Endothelial cell (in vitro differentiated cells): Measurements from ENCODE around the gene LLPH. TPM values are rescaled to one million over a fixed set of nuclear protein-coding genes. Genes with fewer than 3 reads are reported as not detected.
A peak's percentile ranks its signal among the peaks of the same experiment; 100 is the strongest.

Source experiments
- DNase-seq: peaks from one replicate; pipeline ENCODE4 v3.0.0; 2021; ENCODE audit warnings: low spot score
- H3K27ac Mint-ChIP-seq: one replicate; pipeline ENCODE4 v1.8.0; 2021; ENCODE audit warnings: mixed read lengths, inconsistent platforms; ENCODE audit not compliant: unreplicated experiment
- H3K27me3 Mint-ChIP-seq: one replicate; pipeline ENCODE4 v1.8.0; 2021; ENCODE audit warnings: mild to moderate bottlenecking, moderate library complexity, mixed read lengths, inconsistent platforms; ENCODE audit not compliant: unreplicated experiment
- H3K36me3 Mint-ChIP-seq: one replicate; pipeline ENCODE4 v1.8.0; 2021; ENCODE audit warnings: mild to moderate bottlenecking, low read depth, mixed read lengths, inconsistent platforms; ENCODE audit not compliant: unreplicated experiment
- H3K4me1 Mint-ChIP-seq: one replicate; pipeline ENCODE4 v1.8.0; 2021; ENCODE audit warnings: mild to moderate bottlenecking, mixed read lengths, inconsistent platforms; ENCODE audit not compliant: unreplicated experiment
- H3K4me3 Mint-ChIP-seq: one replicate; pipeline ENCODE4 v1.8.0; 2021; ENCODE audit warnings: mild to moderate bottlenecking, mixed read lengths, inconsistent platforms; ENCODE audit not compliant: unreplicated experiment
- H3K9me3 Mint-ChIP-seq: one replicate; pipeline ENCODE4 v1.8.0; 2021; ENCODE audit warnings: mixed read lengths, inconsistent platforms; ENCODE audit not compliant: unreplicated experiment
- total RNA-seq: library from RNA; stranded (reverse); fragmentation: NEBNext Ultra II Directional; extraction: Animal tissue kit (Norgen Biotek cat#: 25700); gene quantifications from one replicate; pipeline ENCODE4 v1.2.1, GENCODE V29; 2021; ENCODE audit not compliant: unreplicated experiment
- TF ChIP-seq, protein P1 (sequence below): fragments of 200-600 bp; sonication (generic); IDR thresholded peaks from one replicate; pipeline ENCODE4 v1.5.0; 2021; ENCODE audit warnings: antibody characterized with exemption; ENCODE audit not compliant: unreplicated experiment

Gene LLPH
- total RNA-seq, 1 donor from 2014 or later: 20.9 TPM

DNA sequence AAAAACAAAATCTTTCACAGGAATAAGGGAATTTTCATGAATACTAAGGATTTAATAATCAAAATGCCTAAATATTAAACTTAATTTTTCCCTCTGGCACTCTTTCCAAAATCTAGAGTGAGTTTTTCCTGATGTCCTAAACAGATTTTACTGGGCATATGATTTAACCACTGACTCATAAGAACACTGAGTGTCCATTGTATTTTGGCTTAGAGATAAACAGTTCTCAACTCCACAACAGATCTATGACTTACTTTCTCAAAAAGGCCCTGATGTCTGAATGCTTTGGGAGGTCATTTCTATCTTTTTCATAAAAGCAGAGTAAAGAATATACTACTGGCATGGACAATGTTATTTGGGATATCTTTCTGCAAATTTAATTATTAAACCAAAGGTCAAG is 24.2 kb upstream of the LLPH start:
- no peak for DNase-seq
- H3K36me3 Mint-ChIP-seq: peaks cover 17% of the 10 kb centered on the region
- no peak overlapping the region for H3K4me3 Mint-ChIP-seq
- H3K27ac Mint-ChIP-seq: no peak overlapping the region
- H3K9me3 Mint-ChIP-seq: no peaks in the 10 kb centered on the region
- TF ChIP-seq, protein P1, sequence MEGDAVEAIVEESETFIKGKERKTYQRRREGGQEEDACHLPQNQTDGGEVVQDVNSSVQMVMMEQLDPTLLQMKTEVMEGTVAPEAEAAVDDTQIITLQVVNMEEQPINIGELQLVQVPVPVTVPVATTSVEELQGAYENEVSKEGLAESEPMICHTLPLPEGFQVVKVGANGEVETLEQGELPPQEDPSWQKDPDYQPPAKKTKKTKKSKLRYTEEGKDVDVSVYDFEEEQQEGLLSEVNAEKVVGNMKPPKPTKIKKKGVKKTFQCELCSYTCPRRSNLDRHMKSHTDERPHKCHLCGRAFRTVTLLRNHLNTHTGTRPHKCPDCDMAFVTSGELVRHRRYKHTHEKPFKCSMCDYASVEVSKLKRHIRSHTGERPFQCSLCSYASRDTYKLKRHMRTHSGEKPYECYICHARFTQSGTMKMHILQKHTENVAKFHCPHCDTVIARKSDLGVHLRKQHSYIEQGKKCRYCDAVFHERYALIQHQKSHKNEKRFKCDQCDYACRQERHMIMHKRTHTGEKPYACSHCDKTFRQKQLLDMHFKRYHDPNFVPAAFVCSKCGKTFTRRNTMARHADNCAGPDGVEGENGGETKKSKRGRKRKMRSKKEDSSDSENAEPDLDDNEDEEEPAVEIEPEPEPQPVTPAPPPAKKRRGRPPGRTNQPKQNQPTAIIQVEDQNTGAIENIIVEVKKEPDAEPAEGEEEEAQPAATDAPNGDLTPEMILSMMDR: no peak
- no peaks in the 10 kb centered on the region for H3K27me3 Mint-ChIP-seq
- H3K4me1 Mint-ChIP-seq: no peaks in the 10 kb centered on the region

DNA sequence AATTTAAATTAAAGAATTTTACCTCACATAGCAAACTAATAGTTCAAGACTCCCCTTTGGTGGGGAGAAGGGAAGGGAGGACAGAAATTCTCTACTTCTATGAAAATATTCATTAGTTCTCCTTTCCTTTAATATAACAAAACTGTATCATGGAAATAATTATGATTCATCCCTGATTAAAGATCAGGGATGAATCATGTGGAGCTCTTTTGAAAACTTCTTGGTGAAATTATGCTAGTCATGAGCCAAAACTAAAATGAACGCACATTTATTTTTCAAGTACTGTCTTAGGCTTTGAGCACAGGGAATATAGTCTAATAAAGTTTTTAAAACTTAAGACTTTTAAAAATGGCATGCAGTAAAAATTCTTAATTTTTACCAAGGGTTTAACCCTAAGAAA is 22.2 kb upstream of the LLPH start:
- Mint-ChIP-seq H3K27ac (no peak overlapping the region), H3K36me3 (peaks cover 9% of the 10 kb centered on the region), H3K4me1 (no peaks in the 10 kb centered on the region), H3K4me3 (no peak overlapping the region), H3K9me3 (no peaks in the 10 kb centered on the region), H3K27me3 (no peaks in the 10 kb centered on the region)
- DNase-seq: no peak
- TF ChIP-seq, protein P1: no peak

- Mint-ChIP-seq H3K4me3 (no peak overlapping the region), H3K9me3 (no peaks in the 10 kb centered on the region), H3K4me1 (peaks cover 4% of the 10 kb centered on the region), H3K27ac (no peak overlapping the region), H3K36me3 (peaks cover 5% of the 10 kb centered on the region), H3K27me3 (no peaks in the 10 kb centered on the region)
- TF ChIP-seq, protein P1: peak; percentile 69
- no peak for DNase-seq
These were observed 19.3 kb upstream of the LLPH start for GRCh38 chr12:66149702-66150398.

- no peaks in the 10 kb centered on the region for H3K27me3 Mint-ChIP-seq
- peak; percentile 42 for DNase-seq
- peaks cover 8% of the 10 kb centered on the region for H3K4me1 Mint-ChIP-seq
- TF ChIP-seq, protein P1: peak; percentile 27
- H3K9me3 Mint-ChIP-seq: no peaks in the 10 kb centered on the region
- peaks cover 26% of the 10 kb centered on the region for H3K36me3 Mint-ChIP-seq
- peak overlapping the region; percentile 95 for H3K27ac Mint-ChIP-seq
- H3K4me3 Mint-ChIP-seq: peak overlapping the region; percentile 5
These were observed 14.5 kb upstream of the LLPH start for GRCh38 chr12:66144791-66145754.
